GM12878 (cell line): ENCODE measurements around the gene PRKCB. TPM values are rescaled to one million over a fixed set of nuclear protein-coding genes. Genes with fewer than 3 reads are reported as not detected.

Experiments used
- ATAC-seq: fragments of 200-7000 bp; cut with Tn5 transposase; 3 replicates; pipeline ENCODE4 v1.9.1; 2020; ENCODE audit warnings: mild to moderate bottlenecking, moderate library complexity
- BruUV-seq: library from RNA; stranded (reverse); fragments of 400-500 nt; replicated peaks from 2 replicates; lab custom pipeline; 2021; lab: Mats Ljungman, UMichigan
- CTCF ChIA-PET: fragments of 300-600 bp; sonication (Branson Sonifier 250); formaldehyde crosslinking; extraction: SDS; loops from one replicate; lab custom pipeline; 2021; ENCODE audit warnings: inconsistent platforms; lab: Yijun Ruan, JAX
- POLR2A ChIA-PET: fragments of 350-600 bp; formaldehyde crosslinking; extraction: SDS; loops from one replicate; lab custom pipeline; 2021; ENCODE audit warnings: inconsistent platforms; lab: Charles Lee
- RAD21 ChIA-PET: fragments of 300-600 bp; sonication (Branson Sonifier 250); formaldehyde crosslinking; loops from one replicate; lab custom pipeline; 2023; ENCODE audit warnings: antibody characterized with exemption; ENCODE audit not compliant: unreplicated experiment; lab: Charles Lee
- SMC1A ChIA-PET: fragments of 300-600 bp; sonication (Branson Sonifier 250); formaldehyde crosslinking; loops from one replicate; lab custom pipeline; 2023; ENCODE audit not compliant: unreplicated experiment, uncharacterized antibody; lab: Charles Lee
- DNase-seq: peaks from one replicate; pipeline ENCODE4 v3.0.0-alpha.2; 2011; ENCODE audit warnings: low read depth, low spot score
- FAIRE-seq: peaks from 3 replicates; lab custom pipeline; 2011; peaks lifted over from hg19 to GRCh38; lab: Jason Lieb, UNC
- H2AFZ ChIP-seq: 2 replicates; pipeline ENCODE4 v1.6.0; 2011; ENCODE audit warnings: low read depth, low read length, control low read depth; ENCODE audit not compliant: control insufficient read depth
- H3K27ac ChIP-seq: 2 replicates; pipeline ENCODE4 v1.5.1; 2011; ENCODE audit warnings: control low read depth; ENCODE audit not compliant: control insufficient read depth, insufficient read depth
- H3K27me3 ChIP-seq, 2 experiments: replicated peaks in 1 of 2; 2 replicates each; pipeline versions ENCODE4 v1.6.0 to v1.6.1; 2011; ENCODE audit warnings: low read length in 1 of 2; ENCODE audit not compliant: control insufficient read depth in 2 of 2, insufficient read depth in 2 of 2
- H3K36me3 ChIP-seq, 2 experiments: 2 replicates each; pipeline ENCODE4 v1.5.1; 2011; ENCODE audit warnings: low read length in 1 of 2; ENCODE audit not compliant: control insufficient read depth in 2 of 2, insufficient read depth in 2 of 2
- H3K4me1 ChIP-seq: 2 replicates; pipeline ENCODE4 v1.6.1; 2011; ENCODE audit warnings: mild to moderate bottlenecking, low read length, moderate library complexity, mixed read lengths; ENCODE audit not compliant: control insufficient read depth, insufficient read depth
- H3K4me2 ChIP-seq: 2 replicates; pipeline ENCODE4 v1.6.0; 2011; ENCODE audit warnings: control low read depth; ENCODE audit not compliant: control insufficient read depth, insufficient read depth
- H3K4me3 ChIP-seq: fragments of 200-600 bp; sonication (generic); 2 replicates; pipeline ENCODE4 v1.5.1; 2016
- H3K79me2 ChIP-seq: 2 replicates; pipeline ENCODE4 v1.6.0; 2011; ENCODE audit warnings: low read length; ENCODE audit not compliant: control insufficient read depth, insufficient read depth
- H3K9ac ChIP-seq: 2 replicates; pipeline ENCODE4 v1.8.0; 2011; ENCODE audit warnings: low read length, control low read depth, mixed read lengths; ENCODE audit not compliant: control insufficient read depth, insufficient read depth
- H3K9me3 ChIP-seq: replicated peaks from 3 replicates; pipeline ENCODE4 v1.5.1; 2011; ENCODE audit warnings: mild to moderate bottlenecking, low read length; ENCODE audit not compliant: control insufficient read depth, insufficient read depth
- H4K20me1 ChIP-seq: 2 replicates; pipeline ENCODE4 v1.6.0; 2011; ENCODE audit not compliant: control insufficient read depth, insufficient read depth
- ATF3 ChIP-seq: IDR thresholded peaks from 2 replicates; pipeline ENCODE4 v1.6.1; 2011; ENCODE audit warnings: low read depth, mild to moderate bottlenecking, low read length, moderate library complexity, borderline replicate concordance; ENCODE audit errors: extremely low read depth
- BCL11A ChIP-seq: IDR thresholded peaks from 2 replicates; pipeline ENCODE4 v1.6.1; 2011; ENCODE audit warnings: low read depth, low read length
- LARP7 ChIP-seq: fragments of 450-650 bp; IDR thresholded peaks from 2 replicates; pipeline ENCODE4 v1.6.1; 2017; ENCODE audit warnings: mild to moderate bottlenecking
- NBN ChIP-seq: fragments of 450-650 bp; IDR thresholded peaks from 2 replicates; pipeline ENCODE4 v1.6.1; 2016
- RAD51 ChIP-seq: fragments of 450-650 bp; IDR thresholded peaks from 2 replicates; pipeline ENCODE4 v1.6.1; 2016; ENCODE audit warnings: moderate library complexity, mild to moderate bottlenecking, inconsistent platforms
- TBL1XR1 ChIP-seq: IDR thresholded peaks from 2 replicates; pipeline ENCODE4 v1.6.1; 2012; ENCODE audit warnings: low read depth, low read length, improper control_type of control experiment
- ZNF207 ChIP-seq: fragments of 450-650 bp; IDR thresholded peaks from 2 replicates; pipeline ENCODE4 v1.6.1; 2014; ENCODE audit warnings: antibody characterized with exemption, mild to moderate bottlenecking, borderline replicate concordance
- ZNF24 ChIP-seq: fragments of 450-650 bp; IDR thresholded peaks from 2 replicates; pipeline ENCODE4 v1.6.1; 2017; ENCODE audit warnings: antibody characterized with exemption, mild to moderate bottlenecking
- WGBS: methylation state at CpG from one replicate; pipeline ENCODE4 v1.1.6; 2016; ENCODE audit warnings: low lambda C conversion rate; ENCODE audit not compliant: insufficient replicate concordance, insufficient coverage; ENCODE audit errors: missing lambda C conversion rate; 5-methylcytosine and 5-hydroxymethylcytosine counted together
- in situ Hi-C: fragments of 300-500 bp; cut with MboI; formaldehyde crosslinking; loops from 9 replicates; pipeline ENCODE4 v1.14.3; 2018; ENCODE audit warnings: mixed read lengths
- intact Hi-C: fragments of 100-400 bp; cut with micrococcal nuclease; formaldehyde crosslinking; loops from one replicate; pipeline ENCODE4 v1.14.2; 2022; ENCODE audit not compliant: unreplicated experiment
- polyA plus RNA-seq, 11 experiments: library from polyadenylated mRNA; depleted of rRNA in 4 of 11; unstranded in 6 of 11; stranded (reverse) in 5 of 11; fragments of >200 nt; fragmentation: Nextera tagmentation in 4 of 11; fragmentation: Illumina TruSeq in 1 of 11; extraction: Ambion mirVana in 4 of 11; extraction: Trizol in 1 of 11; gene quantifications; 1 replicate in 1 of 11; 2 replicates in 10 of 11; pipeline versions ENCODE4 v1.2.1 to v1.2.3, GENCODE V29; 2011 to 2016; ENCODE audit warnings: inconsistent platforms in 2 of 11, missing spikeins in 2 of 11, low read depth in 1 of 11
- total RNA-seq, 4 experiments: library from RNA; depleted of rRNA in 3 of 4; stranded (reverse); fragments of >200 nt in 3 of 4; fragmentation: Illumina TruSeq in 1 of 4; extraction: Trizol in 1 of 4; gene quantifications; 2 replicates each; pipeline versions ENCODE4 v1.2.1 to v1.2.3, GENCODE V29; 2013 to 2021

Gene PRKCB
- total and polyA plus RNA-seq, 10 of the 15 experiments (the other 5 are each of a cell fraction or from before 2014, with no cell fraction given) = 21.4 to 158 (median 97.3) TPM

GRCh38 chr16:24002619-24003018 is 166.8 kb downstream of the PRKCB start:
- in situ Hi-C loops (no loop called here), intact Hi-C loops (no loop called here)
- H3K4me2 ChIP-seq = no peak overlapping the region
- BruUV-seq = no TSS peak
- H3K4me3 ChIP-seq = no peak overlapping the region
- peaks cover 23% of the 10 kb centered on the region for H3K4me1 ChIP-seq
- H3K9ac ChIP-seq = no peak overlapping the region
- H3K9me3 ChIP-seq = no peaks in the 10 kb centered on the region; the same call in 2 of the 3 replicates
- no peak for FAIRE-seq
- no peak for ATAC-seq
- no peaks in the 10 kb centered on the region for H3K27me3 ChIP-seq
- peaks cover 3% of the 10 kb centered on the region for H3K79me2 ChIP-seq
- DNase-seq = no peak
- ChIA-PET RAD21 (interaction anchor here (0.9 kb wide), 1 partner anchor 199 kb away, joined by 4 read pairs; no protein-coding TSS in a partner anchor), POLR2A (no interaction called here), CTCF (interaction anchor here (0.6 to 3.5 kb wide), 2 partner anchors 8 to 68 kb away, joined by 3 to 21 read pairs; no protein-coding TSS in a partner anchor), SMC1A (interaction anchor here (1.0 to 1.4 kb wide), 2 partner anchors 34 to 72 kb away, joined by 3 read pairs; no protein-coding TSS in a partner anchor)
- no peak overlapping the region for H3K27ac ChIP-seq
- TF ChIP-seq ZNF24 (no peak), BCL11A (no peak), NBN (no peak), TBL1XR1 (no peak), ATF3 (no peak), ZNF207 (no peak), LARP7 (no peak), RAD51 (no peak)
- 98% methylated on average over 4 of the region's 4 CpGs for WGBS
- H2AFZ ChIP-seq = no peak overlapping the region
- no peaks in the 10 kb centered on the region; the same call in 1 of the 2 replicates for H4K20me1 ChIP-seq
- peaks cover 8 to 16% of the 10 kb centered on the region in 2 experiments for H3K36me3 ChIP-seq
